Right lobe of liver (tissue), 6 donors: ENCODE data around the gene RPL18. TPM values are rescaled to one million over a fixed set of nuclear protein-coding genes. Genes with fewer than 3 reads are reported as not detected.

Source experiments
- ATAC-seq, 4 donors: fragments of 200-7000 bp; cut with Tn5 transposase; one replicate each; pipeline ENCODE4 v1.9.1; 2020; ENCODE audit warnings: mild to moderate bottlenecking in 4 of 4, moderate library complexity in 4 of 4
- DNase-seq, 3 donors: peaks; one replicate each; pipeline ENCODE4 v3.0.0-alpha.2; 2020
- H3K27ac ChIP-seq, 3 donors: fragments of 200-600 bp; one replicate each; pipeline ENCODE4 v1.8.0; 2022
- H3K27me3 ChIP-seq, 2 donors: fragments of 200-600 bp; one replicate each; pipeline ENCODE4 v1.8.0; 2022
- H3K36me3 ChIP-seq, 4 donors: fragments of 200-600 bp; sonication (generic) in 1 of 4; one replicate each; pipeline versions ENCODE4 v1.5.1 to v1.8.0; 2017 to 2022; ENCODE audit warnings: control low read depth in 1 of 4
- H3K4me1 ChIP-seq, 4 donors: fragments of 200-600 bp; sonication (generic) in 1 of 4; one replicate each; pipeline versions ENCODE4 v1.5.1 to v1.8.0; 2017 to 2022; ENCODE audit warnings: control low read depth in 1 of 4
- H3K4me3 ChIP-seq, 3 donors: fragments of 200-600 bp; one replicate each; pipeline ENCODE4 v1.8.0; 2022
- H3K9me3 ChIP-seq, 4 donors: fragments of 200-600 bp; sonication (generic) in 1 of 4; one replicate each; pipeline versions ENCODE4 v1.5.1 to v1.8.0; 2017 to 2022; ENCODE audit warnings: control low read depth in 1 of 4
- POLR2A ChIP-seq: fragments of 450-650 bp; IDR thresholded peaks from one replicate; pipeline ENCODE4 v1.6.1; 2017; ENCODE audit warnings: antibody characterized with exemption, mild to moderate bottlenecking
- WGBS: methylation state at CpG from one replicate; pipeline ENCODE4 v1.1.6; 2018; ENCODE audit warnings: low coverage, low lambda C conversion rate; ENCODE audit not compliant: insufficient coverage; ENCODE audit errors: missing lambda C conversion rate; 5-methylcytosine and 5-hydroxymethylcytosine counted together
- intact Hi-C, 2 donors: fragments of 100-400 bp; cut with DNase I; formaldehyde crosslinking; loops; one replicate each; pipeline versions ENCODE4 v1.11.2 to v1.14.1; 2022
- long read RNA-seq: library from polyadenylated mRNA; unstranded; transcript quantifications from one replicate; pipeline ENCODE4 v2.0.0, GENCODE V29; 2019
- total RNA-seq, 6 experiments: library from RNA; depleted of rRNA in 2 of 6; stranded (reverse); fragments of >200 nt in 2 of 6; fragmentation: NEBNext Ultra II Directional in 3 of 6; extraction: Animal tissue kit (Norgen Biotek cat#: 25700) in 3 of 6; gene quantifications; one replicate each; pipeline versions ENCODE4 v1.1.0 to v1.2.4, GENCODE V29; 2016 to 2023
- TF ChIP-seq, protein P1 (sequence below), 4 donors: fragments of 200-600 bp in 3 of 4; fragments of 450-650 bp in 1 of 4; IDR thresholded peaks; one replicate each; pipeline versions ENCODE4 v1.5.1 to v1.8.0; 2016 to 2022; ENCODE audit warnings: antibody characterized with exemption in 4 of 4, mild to moderate bottlenecking in 2 of 4
- donor health status: DM: no; HTN: yes; CAD: no.
- donor health status: DM: no; HTN: no; CAD: no.
- donor health status: DM: no; HTN: no; CAD: no.
- donor health status: DM: no; HTN: yes; CAD: no.
- donor health status: DM: no; HTN: yes; CAD: no.

The RPL18 gene
- total RNA-seq = 100 to 1,000 TPM; 355 to 867 (median 385) TPM
- long read RNA-seq, transcript RPL18-201 (6 exons, 612 nt) = minor isoform, 11 of 141 reads
- long read RNA-seq, transcript RPL18-208 (7 exons, 1,004 nt) = major isoform, 129 of 141 reads
- long read RNA-seq, partial matches to known transcripts = 1 of 141 reads
- long read RNA-seq, other reads (novel, unspliced or antisense) = 0 of 141 reads

- DNase-seq = peak; percentile 98
- 0% methylated on average over 20 of the region's 69 CpGs for WGBS
- Histone ChIP-seq H3K27ac (peak within 1 kb of the TSS; percentile 82 to 87 (median 84)), H3K27me3 (no peaks in the 10 kb centered on the region), H3K36me3 (peaks cover 0 to 28% (median 16%) of the 10 kb centered on the region in 4 donors), H3K4me1 (peaks cover 0 to 35% (median 15%) of the 10 kb centered on the region in 4 donors), H3K4me3 (peak within 1 kb of the TSS; percentile 64 to 91 (median 70)), H3K9me3 (no peaks in the 10 kb centered on the region)
- peak; percentile 84 to 90 (median 88) for ATAC-seq
- intact Hi-C loops = no loop called here
- TF ChIP-seq, protein P1, sequence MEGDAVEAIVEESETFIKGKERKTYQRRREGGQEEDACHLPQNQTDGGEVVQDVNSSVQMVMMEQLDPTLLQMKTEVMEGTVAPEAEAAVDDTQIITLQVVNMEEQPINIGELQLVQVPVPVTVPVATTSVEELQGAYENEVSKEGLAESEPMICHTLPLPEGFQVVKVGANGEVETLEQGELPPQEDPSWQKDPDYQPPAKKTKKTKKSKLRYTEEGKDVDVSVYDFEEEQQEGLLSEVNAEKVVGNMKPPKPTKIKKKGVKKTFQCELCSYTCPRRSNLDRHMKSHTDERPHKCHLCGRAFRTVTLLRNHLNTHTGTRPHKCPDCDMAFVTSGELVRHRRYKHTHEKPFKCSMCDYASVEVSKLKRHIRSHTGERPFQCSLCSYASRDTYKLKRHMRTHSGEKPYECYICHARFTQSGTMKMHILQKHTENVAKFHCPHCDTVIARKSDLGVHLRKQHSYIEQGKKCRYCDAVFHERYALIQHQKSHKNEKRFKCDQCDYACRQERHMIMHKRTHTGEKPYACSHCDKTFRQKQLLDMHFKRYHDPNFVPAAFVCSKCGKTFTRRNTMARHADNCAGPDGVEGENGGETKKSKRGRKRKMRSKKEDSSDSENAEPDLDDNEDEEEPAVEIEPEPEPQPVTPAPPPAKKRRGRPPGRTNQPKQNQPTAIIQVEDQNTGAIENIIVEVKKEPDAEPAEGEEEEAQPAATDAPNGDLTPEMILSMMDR (IDR thresholded peaks at IDR 0.05) = peak in 1 of 4 donors; percentile 4
- peak; percentile 94 for TF ChIP-seq POLR2A
Observed at GRCh38 chr19:48618916-48619691, at the start of gene RPL18, which contains the start of gene SPHK2. RPL18 (minus strand) TSS chr19:48619178; CDS start chr19:48619143, 35 bp downstream. SPHK2 (plus strand) TSS chr19:48619506; CDS start chr19:48620515, 1,009 bp downstream.

DNA sequence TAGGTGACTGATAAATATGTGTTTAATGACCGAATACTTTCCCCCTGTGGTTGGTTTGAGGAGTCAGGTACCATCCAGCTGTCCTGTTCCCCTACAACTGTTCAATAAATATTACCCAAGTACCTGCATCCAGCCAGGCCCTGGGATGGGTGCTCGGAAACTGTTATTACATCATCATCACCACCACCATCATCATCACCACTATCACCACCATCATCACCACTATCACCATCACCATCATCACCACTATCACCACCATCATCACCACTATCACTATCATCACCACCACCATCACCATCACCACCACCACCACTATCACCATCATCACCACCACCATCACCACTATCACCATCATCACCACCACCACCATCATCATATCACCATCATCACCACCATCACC, 49.8 kb upstream of the RPL18 start:
- DNase-seq = no peak
- H3K4me3 ChIP-seq = no peak overlapping the region
- no peak for ATAC-seq
- TF ChIP-seq, protein P1 (IDR thresholded peaks at IDR 0.05) = no peak
- no peak for TF ChIP-seq POLR2A
- H3K9me3 ChIP-seq = no peaks in the 10 kb centered on the region
- intact Hi-C loops = no loop called here
- H3K27me3 ChIP-seq = no peaks in the 10 kb centered on the region
- H3K36me3 ChIP-seq = no peaks in the 10 kb centered on the region
- WGBS = 100% methylated on average over 2 of the region's 2 CpGs
- no peak overlapping the region for H3K27ac ChIP-seq
- no peaks in the 10 kb centered on the region for H3K4me1 ChIP-seq

DNA sequence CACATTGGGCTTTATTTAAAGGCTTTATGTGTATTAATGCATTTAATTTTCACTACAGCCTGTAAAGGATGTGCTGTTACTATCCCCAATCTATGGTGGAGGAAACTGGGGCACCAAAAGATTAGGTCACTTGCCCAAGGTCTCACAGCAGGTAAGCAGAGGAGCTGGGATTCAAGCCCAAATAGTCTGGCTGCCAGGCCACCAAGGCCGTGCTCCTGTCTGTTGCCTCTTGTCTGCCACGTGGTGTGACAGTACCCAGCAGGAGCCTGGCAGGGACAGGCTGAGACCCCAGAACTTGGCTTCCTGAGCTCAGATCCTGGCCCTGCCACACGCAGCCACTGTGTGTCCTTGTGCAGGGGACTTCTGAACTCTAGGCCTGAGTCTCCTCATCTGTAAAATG, 49.4 kb upstream of the RPL18 start:
- 51% methylated on average over 2 of the region's 3 CpGs for WGBS
- ATAC-seq (peak in 1 of 4 donors; percentile 35), DNase-seq (no peak)
- TF ChIP-seq, protein P1 (IDR thresholded peaks at IDR 0.05) = no peak
- TF ChIP-seq POLR2A = no peak
- Histone ChIP-seq H3K27ac (no peak overlapping the region), H3K36me3 (no peaks in the 10 kb centered on the region), H3K4me3 (no peak overlapping the region), H3K9me3 (no peaks in the 10 kb centered on the region), H3K27me3 (no peaks in the 10 kb centered on the region), H3K4me1 (no peaks in the 10 kb centered on the region)
- intact Hi-C loops = no loop called here

DNA sequence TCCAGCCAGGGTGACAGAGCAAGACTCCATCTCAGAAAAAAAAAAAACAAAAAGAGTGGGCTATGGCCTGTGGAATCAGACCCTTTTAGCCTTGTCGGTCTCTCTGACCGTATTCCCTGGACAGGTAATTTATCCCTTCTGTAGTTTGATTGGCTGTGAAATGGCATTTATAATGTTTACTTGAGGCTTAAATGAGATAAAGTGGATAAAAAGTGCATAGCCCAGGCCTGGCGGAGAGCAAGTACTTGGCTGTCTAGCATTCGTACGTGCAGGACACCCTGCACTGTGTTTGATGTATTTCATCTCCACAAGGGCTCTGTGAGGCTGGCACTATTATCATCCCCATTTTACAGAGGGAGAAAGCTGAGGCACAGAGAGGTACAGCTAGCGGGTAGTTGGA, 46.8 kb upstream of the RPL18 start:
- intact Hi-C loops = no loop called here
- no peak overlapping the region for H3K4me3 ChIP-seq
- DNase-seq (no peak), ATAC-seq (no peak)
- H3K27ac ChIP-seq = no peak overlapping the region
- TF ChIP-seq POLR2A = no peak
- TF ChIP-seq, protein P1 (IDR thresholded peaks at IDR 0.05) = no peak
- H3K4me1 ChIP-seq = no peaks in the 10 kb centered on the region
- no peaks in the 10 kb centered on the region for H3K36me3 ChIP-seq
- H3K27me3 ChIP-seq = no peaks in the 10 kb centered on the region
- no peaks in the 10 kb centered on the region for H3K9me3 ChIP-seq
- 85% methylated on average over 5 of the region's 6 CpGs for WGBS
